Activated T-cell treated with anti-CD3 and anti-CD28 coated beads, Interleukin-2, amount 50 U/mL, for 72 hours (primary cell): Measurements from ENCODE around the gene SKI. TPM values are rescaled to one million over a fixed set of nuclear protein-coding genes. Genes with fewer than 3 reads are reported as not detected.

ENCODE experiments used
- ATAC-seq, 2 donors: fragments of 150-1000 bp; cut with Tn5 transposase; replicated peaks in 1 of 2; 2 replicates each; pipeline ENCODE4 v1.10.0; 2021; ENCODE audit warnings: moderate library complexity in 2 of 2, mild to moderate bottlenecking in 1 of 2
- DNase-seq, 2 donors: peaks; one replicate each; pipeline ENCODE4 v3.0.0; 2021 to 2022; ENCODE audit warnings: mixed read lengths in 1 of 2
- H3K27ac Mint-ChIP-seq: one replicate; pipeline ENCODE4 v1.8.0; 2022; ENCODE audit warnings: mild to moderate bottlenecking, moderate library complexity, mixed read lengths
- H3K27me3 Mint-ChIP-seq: one replicate; pipeline ENCODE4 v1.8.0; 2022; ENCODE audit warnings: low read depth, mixed read lengths
- H3K36me3 Mint-ChIP-seq, 2 donors: one replicate each; pipeline ENCODE4 v1.8.0; 2022; ENCODE audit warnings: mixed read lengths in 2 of 2, mild to moderate bottlenecking in 1 of 2; ENCODE audit not compliant: insufficient read depth in 2 of 2
- H3K4me1 Mint-ChIP-seq: one replicate; pipeline ENCODE4 v1.8.0; 2022; ENCODE audit warnings: low read depth, mixed read lengths
- H3K4me3 Mint-ChIP-seq, 2 donors: one replicate each; pipeline ENCODE4 v1.8.0; 2022; ENCODE audit warnings: mild to moderate bottlenecking in 2 of 2, mixed read lengths in 2 of 2, moderate library complexity in 2 of 2
- H3K9me3 Mint-ChIP-seq, 2 donors: one replicate each; pipeline ENCODE4 v1.8.0; 2022; ENCODE audit warnings: mixed read lengths in 2 of 2
- total RNA-seq, 2 donors: library from RNA; stranded (reverse); gene quantifications; one replicate each; pipeline ENCODE4 v1.2.3, GENCODE V29; 2022

SKI gene
- total RNA-seq, 2 donors from 2014 or later, result 28.5 to 32.3 TPM

DNA sequence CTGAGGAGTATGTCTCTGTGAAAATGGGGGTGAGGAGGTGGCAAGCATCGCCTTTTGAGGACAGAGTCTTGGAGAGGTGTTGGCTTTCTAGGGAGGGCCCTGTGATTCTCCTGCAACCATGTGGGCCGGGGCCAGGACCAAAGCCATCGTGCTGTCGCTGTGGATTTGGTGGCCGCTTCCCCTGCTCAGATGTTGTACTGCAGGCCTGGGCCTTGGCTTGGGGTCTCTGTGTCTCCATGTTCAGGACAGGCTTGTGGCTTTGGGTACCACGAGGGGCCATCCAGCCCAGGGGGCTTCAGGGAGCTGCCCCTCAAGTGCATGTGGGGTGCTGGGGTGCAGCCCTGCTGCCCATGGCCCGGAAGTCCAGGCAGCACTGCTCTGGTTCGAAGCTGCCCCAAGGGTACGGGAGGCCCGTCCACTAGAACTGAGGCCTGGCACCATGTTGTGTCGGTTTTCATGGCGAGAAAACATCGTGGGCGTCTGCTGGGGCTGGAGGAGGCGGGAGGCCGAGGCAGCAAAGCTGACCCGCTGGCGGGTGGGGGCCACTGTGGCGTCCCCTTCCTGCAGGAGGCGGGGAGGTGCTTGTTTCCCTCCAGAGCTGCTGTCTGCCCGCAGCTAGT is 55.4 kb downstream of the SKI start:
- no peak overlapping the region for H3K4me3 Mint-ChIP-seq
- H3K27me3 Mint-ChIP-seq, result no peaks in the 10 kb centered on the region
- H3K9me3 Mint-ChIP-seq, result no peaks in the 10 kb centered on the region
- H3K36me3 Mint-ChIP-seq, result no peaks in the 10 kb centered on the region
- no peak overlapping the region for H3K27ac Mint-ChIP-seq
- H3K4me1 Mint-ChIP-seq, result peaks cover 25% of the 10 kb centered on the region
- ATAC-seq, result no peak
- DNase-seq, result no peak

DNA sequence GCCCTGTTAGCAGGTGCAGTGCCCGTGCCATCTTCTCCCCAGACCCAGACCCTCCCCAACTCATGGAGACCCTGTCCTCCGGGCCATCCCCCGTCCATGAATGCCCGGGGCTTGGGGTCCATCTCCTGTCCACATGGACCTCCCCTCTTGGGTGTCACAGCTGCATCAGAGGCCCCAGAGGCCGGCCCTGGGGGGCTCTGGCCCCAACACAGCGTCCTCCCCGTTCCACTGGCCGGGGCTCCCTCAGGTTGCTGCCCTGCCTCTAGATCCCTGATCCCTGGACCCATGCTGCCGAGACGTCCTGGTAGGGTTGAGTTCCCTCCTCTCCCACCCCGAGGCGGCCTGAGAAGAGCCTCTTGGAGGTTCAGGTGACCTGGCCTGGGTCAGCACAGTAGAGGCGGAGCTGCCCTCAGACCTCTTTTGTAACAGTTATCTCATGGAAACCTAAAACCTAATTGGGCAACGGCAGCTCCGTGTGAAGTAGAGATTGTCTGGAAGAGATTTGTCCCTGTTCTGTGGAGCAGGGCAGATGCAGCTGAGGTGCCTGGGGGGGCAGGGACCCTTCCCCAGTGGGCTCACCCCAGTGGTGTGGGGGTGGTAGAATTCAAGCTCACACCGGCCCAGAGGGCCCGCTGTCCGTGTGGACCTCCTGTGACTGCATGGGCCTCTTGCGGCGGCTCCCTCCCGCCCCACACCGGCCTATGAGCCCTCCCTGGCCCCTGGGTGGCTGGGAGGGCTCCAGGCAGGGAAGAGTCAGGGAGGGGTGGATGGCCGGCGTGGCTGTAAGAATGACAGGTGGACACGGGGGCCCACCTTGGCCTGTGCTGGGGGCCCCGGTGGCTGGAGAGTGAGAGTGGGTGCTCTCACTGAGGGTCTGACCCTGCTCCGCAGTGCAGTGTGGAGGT is 56.1 kb downstream of the SKI start:
- no peak for DNase-seq
- Mint-ChIP-seq H3K4me3 (no peak overlapping the region), H3K9me3 (no peaks in the 10 kb centered on the region), H3K27ac (no peak overlapping the region), H3K27me3 (no peaks in the 10 kb centered on the region), H3K36me3 (no peaks in the 10 kb centered on the region), H3K4me1 (peaks cover 32% of the 10 kb centered on the region)
- no peak for ATAC-seq

DNA sequence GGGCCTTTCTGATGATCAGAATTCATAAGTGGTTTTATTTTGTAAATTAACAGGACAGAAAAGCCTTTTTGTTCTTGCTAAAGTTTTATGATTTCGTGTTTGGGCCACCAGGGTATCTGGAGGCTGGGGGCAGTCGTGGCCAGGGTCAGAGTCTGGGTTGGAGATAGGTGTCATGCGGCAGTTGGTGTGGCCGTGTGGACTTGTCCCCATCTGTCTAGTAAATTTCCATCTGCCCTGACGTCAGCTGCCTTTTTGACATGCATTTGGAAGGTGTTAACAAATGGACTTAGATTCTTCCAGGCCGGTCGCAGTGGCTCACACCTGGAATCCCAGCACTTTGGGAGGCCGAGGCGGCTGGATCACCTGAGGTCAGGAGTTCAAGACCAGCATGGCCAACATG is 56.8 kb downstream of the SKI start:
- ATAC-seq (no peak), DNase-seq (no peak)
- H3K9me3 Mint-ChIP-seq, result no peaks in the 10 kb centered on the region
- H3K4me3 Mint-ChIP-seq, result no peak overlapping the region
- H3K27me3 Mint-ChIP-seq, result no peaks in the 10 kb centered on the region
- H3K36me3 Mint-ChIP-seq, result no peaks in the 10 kb centered on the region
- peaks cover 34% of the 10 kb centered on the region for H3K4me1 Mint-ChIP-seq
- no peak overlapping the region for H3K27ac Mint-ChIP-seq

DNA sequence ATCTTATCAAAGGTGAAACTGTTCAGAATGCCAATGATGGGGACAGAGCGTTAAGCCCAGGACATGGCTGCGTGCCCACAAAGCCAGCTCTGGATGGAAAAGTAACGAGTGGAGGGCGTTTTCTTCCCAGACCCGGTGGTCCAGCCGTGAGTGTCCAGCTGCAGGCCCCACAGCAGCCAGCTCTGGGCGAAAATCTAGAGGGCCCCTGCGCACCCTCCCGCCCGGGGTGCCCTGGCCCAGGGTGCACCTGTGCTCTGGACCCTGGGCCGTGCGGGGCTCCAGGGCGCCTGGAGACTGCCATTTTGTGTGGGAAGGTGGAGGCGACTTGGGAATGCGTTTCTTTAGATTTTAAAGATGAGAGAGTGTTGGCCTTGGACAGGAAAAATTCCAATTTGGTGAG is 58.8 kb downstream of the SKI start:
- no peaks in the 10 kb centered on the region for H3K27me3 Mint-ChIP-seq
- no peaks in the 10 kb centered on the region for H3K9me3 Mint-ChIP-seq
- DNase-seq (no peak), ATAC-seq (no peak)
- no peaks in the 10 kb centered on the region for H3K36me3 Mint-ChIP-seq
- H3K27ac Mint-ChIP-seq, result no peak overlapping the region
- H3K4me1 Mint-ChIP-seq, result peaks cover 54% of the 10 kb centered on the region
- peak overlapping the region in 1 of 2 donors; percentile 20 for H3K4me3 Mint-ChIP-seq

DNA sequence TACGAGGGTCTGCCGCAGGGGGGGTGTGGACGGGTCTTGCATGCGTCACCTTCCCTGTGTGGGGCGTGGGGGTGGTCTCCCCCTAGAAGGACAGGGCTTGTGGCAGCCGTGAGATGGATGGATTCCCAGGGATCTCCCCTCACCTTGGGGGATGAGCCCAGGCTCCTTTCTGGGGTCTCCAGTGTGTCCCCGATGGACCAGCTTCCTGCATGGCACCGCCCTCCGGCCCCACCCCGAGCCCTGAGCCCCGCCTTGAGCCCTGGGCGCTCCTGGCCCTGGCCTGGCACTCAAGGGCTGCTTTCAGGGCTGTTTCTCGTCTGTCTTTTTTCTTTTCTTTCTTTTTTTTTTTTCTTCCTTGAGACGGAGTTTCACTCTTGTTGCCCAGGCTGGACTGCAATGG is 59.5 kb downstream of the SKI start:
- ATAC-seq, result no peak
- Mint-ChIP-seq H3K4me1 (peaks cover 61% of the 10 kb centered on the region), H3K27me3 (no peaks in the 10 kb centered on the region), H3K36me3 (no peaks in the 10 kb centered on the region), H3K27ac (no peak overlapping the region), H3K9me3 (no peaks in the 10 kb centered on the region), H3K4me3 (peak overlapping the region in 1 of 2 donors; percentile 63)
- no peak for DNase-seq

DNA sequence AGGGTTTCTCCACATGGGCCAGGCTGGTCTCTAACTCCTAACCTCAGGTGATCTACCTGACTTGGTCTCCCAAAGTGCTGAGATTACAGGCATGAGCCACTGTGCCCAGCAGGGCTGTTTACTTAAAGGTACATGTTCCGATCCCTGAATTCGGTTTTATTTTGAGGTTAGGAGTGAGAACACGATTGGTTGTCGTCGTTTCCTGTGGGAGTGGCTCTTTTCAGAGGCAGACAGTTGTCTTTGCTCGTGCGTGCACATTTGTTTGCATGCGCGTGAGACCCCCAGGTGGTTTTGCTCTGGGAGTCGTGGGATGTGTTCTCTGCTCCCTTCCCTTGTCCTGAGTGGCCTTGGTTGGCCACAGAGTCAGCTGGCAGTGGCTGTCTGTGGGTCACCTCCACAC is 60.2 kb downstream of the SKI start:
- Mint-ChIP-seq H3K27me3 (no peaks in the 10 kb centered on the region), H3K27ac (no peak overlapping the region), H3K9me3 (no peaks in the 10 kb centered on the region), H3K4me1 (peaks cover 68% of the 10 kb centered on the region), H3K36me3 (no peaks in the 10 kb centered on the region), H3K4me3 (peak overlapping the region; percentile 21 to 63)
- ATAC-seq, result no peak
- no peak for DNase-seq

DNA sequence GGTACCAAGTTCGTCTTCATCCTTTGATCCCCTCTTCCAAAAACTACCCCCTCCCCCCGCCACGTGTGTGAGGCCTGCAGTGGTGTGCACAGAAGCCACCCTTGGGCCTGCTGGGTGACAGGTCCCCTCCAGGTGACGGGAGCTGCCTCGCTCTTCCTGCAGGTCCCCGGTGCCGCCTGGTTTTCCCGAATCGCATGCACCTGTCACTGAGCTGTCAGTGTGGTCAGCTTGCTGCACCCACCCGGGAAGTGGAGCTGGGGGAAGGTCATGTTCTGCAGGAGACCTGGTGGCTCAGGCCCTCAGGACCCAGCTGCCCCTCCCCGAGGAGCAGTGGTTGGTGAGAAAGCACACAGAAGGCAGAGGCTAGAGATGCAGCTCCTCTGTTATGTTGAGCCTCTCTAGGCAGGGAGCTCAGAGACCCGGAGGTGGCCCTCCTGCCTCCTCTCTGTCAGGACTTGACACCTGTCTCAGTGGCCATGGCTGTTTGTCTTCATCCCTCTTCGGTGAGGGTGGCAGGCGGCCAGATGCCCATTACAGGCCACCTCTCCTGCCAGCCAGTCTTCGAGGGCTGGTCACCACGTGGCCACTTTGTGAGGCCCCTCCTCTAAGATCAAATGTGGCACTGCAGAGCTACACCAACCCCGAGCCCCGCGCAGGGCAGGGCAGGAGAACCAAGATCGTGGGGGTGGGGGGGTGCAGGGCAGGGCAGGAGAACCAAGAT is 60.9 kb downstream of the SKI start:
- Mint-ChIP-seq H3K27me3 (no peaks in the 10 kb centered on the region), H3K36me3 (no peaks in the 10 kb centered on the region), H3K4me3 (peak overlapping the region; percentile 32 to 63), H3K27ac (no peak overlapping the region), H3K9me3 (no peaks in the 10 kb centered on the region), H3K4me1 (peaks cover 75% of the 10 kb centered on the region)
- no peak for DNase-seq
- no peak for ATAC-seq

DNA sequence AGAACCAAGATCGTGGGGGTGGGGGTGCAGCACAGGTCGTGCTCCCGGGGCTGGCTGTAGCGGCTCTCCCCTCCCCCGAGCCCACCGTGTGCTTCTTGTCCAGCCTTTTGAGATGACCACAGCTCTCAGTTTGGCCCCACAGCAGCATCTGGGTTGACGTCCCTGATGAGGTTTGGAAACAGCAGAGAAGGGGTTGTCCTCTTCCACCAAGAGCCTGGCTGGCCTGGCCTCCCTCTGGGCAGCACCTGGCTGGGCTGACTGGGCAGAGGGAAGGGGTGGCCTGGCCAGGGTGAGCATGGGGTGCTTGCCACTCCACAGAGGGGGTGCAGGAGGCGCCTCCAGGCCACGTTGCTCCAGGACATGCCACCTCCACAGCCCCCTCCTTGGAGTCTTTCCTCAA is 61.5 kb downstream of the SKI start:
- Mint-ChIP-seq H3K4me3 (peak overlapping the region; percentile 92 to 95), H3K9me3 (no peaks in the 10 kb centered on the region), H3K4me1 (peaks cover 81% of the 10 kb centered on the region), H3K27ac (peak overlapping the region; percentile 96), H3K27me3 (no peaks in the 10 kb centered on the region), H3K36me3 (no peaks in the 10 kb centered on the region)
- DNase-seq (no peak), ATAC-seq (no peak)

DNA sequence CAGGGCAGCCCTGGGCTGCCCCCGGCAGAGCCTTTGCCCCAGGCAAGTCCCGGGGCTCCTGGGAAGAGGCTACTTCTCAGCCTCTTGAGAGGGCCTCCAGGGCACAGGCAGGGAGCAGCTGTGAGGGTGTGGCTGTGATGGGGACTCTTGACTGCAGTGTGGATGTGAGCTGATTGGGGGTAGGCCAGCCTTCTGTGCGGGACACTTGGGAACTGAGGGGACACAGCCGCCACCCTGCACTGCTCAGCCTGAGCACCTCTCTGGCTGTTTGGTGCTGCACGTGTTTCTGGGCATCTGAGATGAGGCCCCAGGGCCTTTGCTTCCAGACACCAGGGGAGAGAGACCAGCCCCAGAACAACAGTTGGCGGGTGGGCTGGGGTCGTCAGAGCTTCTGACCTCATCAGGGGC is 62.1 kb downstream of the SKI start:
- Mint-ChIP-seq H3K27me3 (no peaks in the 10 kb centered on the region), H3K4me3 (peak overlapping the region; percentile 92 to 95), H3K36me3 (no peaks in the 10 kb centered on the region), H3K27ac (peak overlapping the region; percentile 96), H3K9me3 (no peaks in the 10 kb centered on the region), H3K4me1 (peaks cover 87% of the 10 kb centered on the region)
- DNase-seq (peak; percentile 29 to 39), ATAC-seq (peak; percentile 41 to 46)

DNA sequence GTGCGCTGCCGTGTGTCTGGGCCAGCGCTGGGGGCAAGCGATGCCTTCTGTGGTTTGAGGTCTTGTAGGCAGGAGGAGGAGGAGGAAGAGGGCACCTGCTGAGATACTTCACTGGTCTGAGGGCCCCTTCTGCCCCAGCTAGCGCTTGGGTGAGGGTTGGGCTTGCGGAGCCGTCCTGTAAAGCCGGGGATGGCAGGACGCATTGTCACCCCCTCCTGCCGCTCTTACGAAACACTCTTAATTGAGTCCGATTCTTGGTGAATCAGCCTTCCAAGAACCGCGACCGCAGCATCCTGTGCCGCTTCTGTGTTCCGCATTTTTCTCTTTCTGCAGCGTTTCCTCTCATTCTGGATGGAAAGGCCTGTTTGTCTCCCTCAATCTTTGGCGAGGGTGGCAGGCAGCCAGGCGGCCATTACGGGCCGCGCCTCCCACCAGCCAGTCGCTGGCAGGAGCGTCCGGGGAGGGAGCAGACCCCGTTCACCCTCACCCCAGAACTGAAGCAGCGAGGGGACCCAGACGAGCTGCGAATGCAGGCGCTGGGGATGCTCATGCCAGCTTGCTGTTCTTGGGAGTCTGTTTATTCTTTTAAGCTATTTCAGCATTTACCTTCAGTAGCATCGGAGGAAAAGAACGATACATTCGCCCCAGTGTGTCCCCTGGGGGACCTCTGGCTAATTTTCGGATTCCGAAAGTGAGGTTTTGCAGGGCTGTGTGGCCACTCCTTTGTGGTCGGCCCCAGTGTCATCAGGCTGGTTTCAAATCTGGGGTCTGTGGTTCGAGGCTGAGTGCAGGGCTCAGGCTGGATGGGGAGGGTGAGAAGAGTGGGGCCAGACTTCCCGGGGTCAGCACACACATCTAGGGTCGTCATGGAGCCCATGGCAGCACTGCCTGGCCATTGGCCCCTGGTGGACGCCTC is 62.7 kb downstream of the SKI start:
- no peaks in the 10 kb centered on the region for H3K9me3 Mint-ChIP-seq
- peaks cover 91% of the 10 kb centered on the region for H3K4me1 Mint-ChIP-seq
- peak; percentile 89 to 90 for ATAC-seq
- peak overlapping the region; percentile 92 to 95 for H3K4me3 Mint-ChIP-seq
- peak overlapping the region; percentile 96 for H3K27ac Mint-ChIP-seq
- peak; percentile 85 to 88 for DNase-seq
- H3K36me3 Mint-ChIP-seq, result no peaks in the 10 kb centered on the region
- no peaks in the 10 kb centered on the region for H3K27me3 Mint-ChIP-seq

DNA sequence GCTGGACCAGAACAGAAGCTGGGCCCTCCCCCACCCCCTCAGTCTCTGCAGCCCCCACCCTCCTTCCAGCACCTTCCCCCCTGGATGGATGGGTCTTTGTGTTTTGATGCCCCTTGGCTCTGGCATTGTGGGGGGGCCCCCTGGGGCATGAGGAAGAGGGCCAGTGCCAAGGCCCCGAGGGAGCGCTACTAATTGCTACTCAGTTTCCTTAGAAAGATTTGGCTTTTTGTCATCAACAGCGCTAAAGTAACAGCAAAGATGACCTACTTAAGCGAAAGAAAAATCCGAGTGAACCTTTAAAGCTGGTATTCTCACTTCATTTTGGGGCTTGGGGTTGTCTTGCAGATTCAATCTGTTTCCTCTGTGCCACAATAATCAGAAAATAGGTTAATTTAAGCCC is 63.5 kb downstream of the SKI start:
- H3K27ac Mint-ChIP-seq, result peak overlapping the region; percentile 15
- H3K27me3 Mint-ChIP-seq, result no peaks in the 10 kb centered on the region
- no peaks in the 10 kb centered on the region for H3K9me3 Mint-ChIP-seq
- H3K4me1 Mint-ChIP-seq, result peaks cover 91% of the 10 kb centered on the region
- ATAC-seq (no peak), DNase-seq (no peak)
- H3K4me3 Mint-ChIP-seq, result peak overlapping the region; percentile 92 to 95
- H3K36me3 Mint-ChIP-seq, result no peaks in the 10 kb centered on the region

DNA sequence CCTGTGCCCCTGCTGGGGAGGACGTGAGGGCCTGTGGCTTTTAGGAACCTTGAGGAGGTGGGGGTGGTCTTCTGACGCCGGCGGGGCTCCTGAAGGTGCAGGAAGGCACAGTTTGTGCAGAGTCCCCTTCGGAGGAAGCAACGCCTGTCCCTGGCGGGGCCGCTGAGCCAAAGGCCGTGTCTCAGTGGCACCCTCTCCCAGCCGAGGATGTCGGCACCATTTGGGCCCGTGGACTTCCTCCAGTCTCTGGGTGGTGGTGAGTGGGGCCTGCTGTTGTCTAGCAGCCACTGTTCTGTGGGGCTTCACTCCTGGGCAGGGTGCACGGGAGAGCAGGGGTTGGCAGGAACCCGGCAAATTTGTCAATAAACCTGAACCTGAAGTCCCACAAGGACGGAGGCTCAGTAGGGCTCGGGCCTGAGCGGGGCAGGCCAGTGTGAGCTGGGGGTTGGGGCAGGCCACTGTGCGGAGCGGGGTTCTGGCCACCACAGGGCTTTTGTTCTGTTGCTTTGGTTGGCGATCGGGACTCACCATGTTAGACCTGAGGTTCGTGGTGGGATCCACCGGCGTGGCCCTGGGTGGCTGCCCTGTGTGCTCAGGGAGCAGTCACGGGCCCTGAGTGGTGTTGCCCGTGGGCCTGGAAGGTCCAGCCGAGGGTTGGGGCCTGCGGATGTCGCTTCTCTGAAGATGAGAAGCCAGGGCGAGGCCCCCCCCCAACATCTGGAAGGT is 64.8 kb downstream of the SKI start:
- Mint-ChIP-seq H3K4me3 (peak overlapping the region in 1 of 2 donors; percentile 20), H3K4me1 (peaks cover 92% of the 10 kb centered on the region), H3K9me3 (no peaks in the 10 kb centered on the region), H3K36me3 (no peaks in the 10 kb centered on the region), H3K27ac (peak overlapping the region; percentile 31), H3K27me3 (no peaks in the 10 kb centered on the region)
- DNase-seq (no peak), ATAC-seq (no peak)
